ENCODE measurements around the gene BRWD1.

GRCh38 chr21:39319814-39320332 lies 6.4 kb upstream of the BRWD1 start:
- TF ChIP-seq POLR2A (IDR thresholded peaks at IDR 0.05) = no peak
- TF ChIP-seq CTCF (IDR thresholded peaks at IDR 0.05) = no peak
- TF ChIP-seq POLR2AphosphoS5 (IDR thresholded peaks at IDR 0.05) = no peak
